Bronchial epithelial cell (primary cell): Measurements from ENCODE around the gene DGKB. TPM values are rescaled to one million over a fixed set of nuclear protein-coding genes. Genes with fewer than 3 reads are reported as not detected.
A peak's percentile ranks its signal among the peaks of the same experiment; 100 is the strongest.

Experiments used
- DNase-seq: peaks from one replicate; pipeline ENCODE4 v3.0.0-alpha.2; 2010; ENCODE audit warnings: low read depth
- FAIRE-seq: peaks from 2 replicates; lab custom pipeline; 2011; peaks lifted over from hg19 to GRCh38; lab: Jason Lieb, UNC
- H3K27me3 ChIP-seq: 2 replicates; pipeline ENCODE4 v1.5.1; 2011; ENCODE audit warnings: low read length; ENCODE audit not compliant: control insufficient read depth, insufficient read depth
- H3K36me3 ChIP-seq: 2 replicates; pipeline ENCODE4 v1.5.1; 2011; ENCODE audit warnings: low read length; ENCODE audit not compliant: control insufficient read depth, insufficient read depth
- H3K4me3 ChIP-seq: 2 replicates; pipeline ENCODE4 v1.5.1; 2011; ENCODE audit warnings: mild to moderate bottlenecking, low read depth, low read length, control low read depth
- total RNA-seq: library from RNA; depleted of rRNA; stranded (reverse); fragments of >200 nt; gene quantifications from 2 replicates; pipeline ENCODE4 v1.2.1, GENCODE V29; 2014
- TF ChIP-seq, protein P1 (sequence below): IDR thresholded peaks from 2 replicates; pipeline ENCODE4 v1.5.1; 2011; ENCODE audit warnings: mild to moderate bottlenecking, moderate library complexity, low read length, control low read depth, inconsistent platforms; ENCODE audit not compliant: insufficient read depth, severe bottlenecking

Gene DGKB
- total RNA-seq, 1 donor from 2014 or later = not detected

DNA sequence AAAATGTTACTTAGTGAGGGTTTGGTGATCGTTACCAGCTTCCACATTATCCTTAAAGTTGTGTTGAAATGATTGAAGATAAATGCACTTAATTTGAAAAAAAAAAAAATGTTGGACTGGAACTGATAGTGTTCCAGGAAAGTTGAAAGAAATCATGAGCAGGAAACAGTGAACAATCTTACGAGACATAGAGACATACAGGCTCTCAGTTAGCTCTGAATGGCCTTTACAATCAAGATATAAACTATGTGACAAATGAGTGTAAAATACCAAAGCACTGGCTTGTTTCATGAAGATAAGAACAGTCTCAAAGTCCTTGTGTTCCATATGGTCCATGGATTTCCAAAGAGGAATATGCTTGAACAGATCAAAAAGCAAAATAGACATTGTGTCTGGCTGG lies 483.0 kb downstream of the DGKB start:
- TF ChIP-seq, protein P1, sequence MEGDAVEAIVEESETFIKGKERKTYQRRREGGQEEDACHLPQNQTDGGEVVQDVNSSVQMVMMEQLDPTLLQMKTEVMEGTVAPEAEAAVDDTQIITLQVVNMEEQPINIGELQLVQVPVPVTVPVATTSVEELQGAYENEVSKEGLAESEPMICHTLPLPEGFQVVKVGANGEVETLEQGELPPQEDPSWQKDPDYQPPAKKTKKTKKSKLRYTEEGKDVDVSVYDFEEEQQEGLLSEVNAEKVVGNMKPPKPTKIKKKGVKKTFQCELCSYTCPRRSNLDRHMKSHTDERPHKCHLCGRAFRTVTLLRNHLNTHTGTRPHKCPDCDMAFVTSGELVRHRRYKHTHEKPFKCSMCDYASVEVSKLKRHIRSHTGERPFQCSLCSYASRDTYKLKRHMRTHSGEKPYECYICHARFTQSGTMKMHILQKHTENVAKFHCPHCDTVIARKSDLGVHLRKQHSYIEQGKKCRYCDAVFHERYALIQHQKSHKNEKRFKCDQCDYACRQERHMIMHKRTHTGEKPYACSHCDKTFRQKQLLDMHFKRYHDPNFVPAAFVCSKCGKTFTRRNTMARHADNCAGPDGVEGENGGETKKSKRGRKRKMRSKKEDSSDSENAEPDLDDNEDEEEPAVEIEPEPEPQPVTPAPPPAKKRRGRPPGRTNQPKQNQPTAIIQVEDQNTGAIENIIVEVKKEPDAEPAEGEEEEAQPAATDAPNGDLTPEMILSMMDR = no peak
- H3K27me3 ChIP-seq = no peaks in the 10 kb centered on the region
- no peak for DNase-seq
- H3K4me3 ChIP-seq = no peak overlapping the region
- H3K36me3 ChIP-seq = no peaks in the 10 kb centered on the region
- FAIRE-seq = no peak

DNA sequence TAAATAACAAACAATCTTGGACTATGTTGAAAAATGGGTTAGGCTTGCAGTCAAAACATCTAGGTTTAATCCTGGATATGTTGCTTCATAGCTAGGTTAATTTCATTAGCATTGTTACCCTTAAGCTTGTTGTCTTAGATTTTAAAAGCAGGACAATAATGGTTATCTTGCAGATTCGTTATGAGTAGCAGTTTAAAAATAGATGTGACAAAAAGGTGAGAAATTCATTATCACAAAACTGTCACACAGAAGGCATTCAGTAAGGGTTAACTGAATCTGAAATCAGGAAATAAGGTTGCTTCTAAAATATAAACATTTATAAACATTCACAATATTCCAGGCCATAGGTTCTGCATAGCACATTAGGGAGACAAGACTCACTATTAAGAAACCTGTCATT lies 483.9 kb downstream of the DGKB start:
- no peaks in the 10 kb centered on the region for H3K36me3 ChIP-seq
- no peaks in the 10 kb centered on the region for H3K27me3 ChIP-seq
- DNase-seq (no peak), FAIRE-seq (no peak)
- TF ChIP-seq, protein P1 = no peak
- no peak overlapping the region for H3K4me3 ChIP-seq

DNA sequence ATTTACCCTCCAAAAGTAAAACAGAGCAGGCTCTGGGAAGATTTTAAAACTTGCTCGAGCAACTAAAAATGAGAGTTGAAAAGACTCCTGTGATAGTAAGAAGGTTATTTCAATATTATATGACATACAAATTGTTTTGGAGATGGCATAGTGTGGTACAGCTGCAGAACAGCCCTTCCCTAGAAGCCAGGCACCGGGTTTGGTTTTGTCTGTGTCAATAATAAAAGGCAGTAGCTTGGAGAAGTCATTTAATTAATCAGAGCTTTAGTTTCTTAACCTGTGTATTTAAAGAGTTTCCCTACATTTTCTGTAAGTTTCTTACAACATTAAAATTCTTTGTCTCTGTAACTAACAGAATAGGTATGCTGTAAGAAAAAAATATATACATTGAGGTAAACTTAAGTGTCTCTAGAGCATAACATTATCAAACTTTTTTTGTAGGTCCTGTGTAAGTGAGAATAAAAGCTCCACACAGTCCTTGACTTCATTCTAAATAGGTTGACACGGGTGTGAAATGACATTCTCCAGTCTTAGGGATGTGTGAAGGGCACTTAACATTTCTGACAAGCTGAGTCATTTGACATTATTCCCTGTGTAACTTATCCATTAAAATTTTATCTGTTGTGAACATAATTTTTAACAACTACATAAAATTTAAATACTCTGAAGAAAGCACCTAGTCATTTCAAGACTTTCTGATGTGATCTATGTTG lies 488.1 kb downstream of the DGKB start:
- no peak for FAIRE-seq
- no peaks in the 10 kb centered on the region for H3K27me3 ChIP-seq
- H3K4me3 ChIP-seq = no peak overlapping the region
- no peak for DNase-seq
- no peaks in the 10 kb centered on the region for H3K36me3 ChIP-seq
- TF ChIP-seq, protein P1 = no peak

DNA sequence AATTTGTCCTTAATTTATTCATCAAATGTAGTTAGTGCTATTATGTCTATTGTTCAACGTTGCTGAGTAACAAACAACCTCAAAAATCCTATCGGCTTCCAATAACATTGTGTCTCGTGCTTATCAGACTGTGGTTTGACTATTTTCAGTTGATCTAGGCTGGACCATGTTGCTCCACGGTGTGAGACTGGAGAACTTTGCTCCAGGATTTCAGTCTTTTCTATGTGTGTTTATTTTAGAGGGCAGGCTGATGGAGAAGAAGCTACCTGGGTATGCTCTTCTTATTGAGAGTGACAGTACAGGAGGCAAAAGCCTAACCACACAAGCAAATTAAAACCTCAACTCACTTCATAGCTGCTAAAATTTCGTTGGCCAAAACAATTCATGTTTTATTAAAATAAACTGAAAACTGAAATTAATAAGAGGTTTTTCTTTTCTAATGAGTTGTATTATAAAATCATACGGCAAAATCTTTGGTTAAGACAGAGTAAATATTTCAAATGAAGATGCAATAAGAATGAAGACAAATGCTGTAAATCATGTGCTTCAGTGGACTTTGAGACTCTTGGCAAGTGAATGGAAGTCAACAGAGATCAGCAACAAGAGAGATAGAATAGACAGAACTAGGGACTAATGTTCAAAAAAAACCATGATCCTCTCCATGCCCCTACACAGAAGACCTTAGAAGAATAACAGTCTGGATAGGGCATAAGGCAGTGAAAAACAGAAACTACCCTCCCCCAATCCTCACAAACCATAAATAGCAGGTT lies 495.1 kb downstream of the DGKB start:
- FAIRE-seq = no peak
- H3K36me3 ChIP-seq = no peaks in the 10 kb centered on the region
- TF ChIP-seq, protein P1 = no peak
- DNase-seq = no peak
- no peak overlapping the region for H3K4me3 ChIP-seq
- H3K27me3 ChIP-seq = no peaks in the 10 kb centered on the region

DNA sequence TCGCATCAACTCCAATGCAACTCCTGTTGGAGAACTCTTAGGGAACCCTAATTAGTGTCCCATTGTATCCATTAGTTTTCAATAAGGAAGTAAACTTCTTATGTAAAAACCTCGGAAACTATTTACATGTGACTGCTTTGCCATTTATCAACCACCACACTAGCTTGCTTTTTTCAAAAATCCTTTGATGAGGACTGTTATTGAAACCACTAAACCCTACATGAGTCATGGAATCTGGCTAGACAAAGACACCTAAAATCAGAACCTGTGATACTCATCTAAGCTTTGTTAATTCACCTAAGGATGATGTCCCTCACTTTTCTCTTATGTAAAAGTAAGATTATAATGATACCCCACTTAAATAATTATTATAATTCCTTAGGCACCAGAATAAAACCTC lies 499.0 kb downstream of the DGKB start:
- FAIRE-seq (no peak), DNase-seq (peak; percentile 19)
- no peaks in the 10 kb centered on the region for H3K27me3 ChIP-seq
- TF ChIP-seq, protein P1 = no peak
- no peak overlapping the region for H3K4me3 ChIP-seq
- no peaks in the 10 kb centered on the region for H3K36me3 ChIP-seq

DNA sequence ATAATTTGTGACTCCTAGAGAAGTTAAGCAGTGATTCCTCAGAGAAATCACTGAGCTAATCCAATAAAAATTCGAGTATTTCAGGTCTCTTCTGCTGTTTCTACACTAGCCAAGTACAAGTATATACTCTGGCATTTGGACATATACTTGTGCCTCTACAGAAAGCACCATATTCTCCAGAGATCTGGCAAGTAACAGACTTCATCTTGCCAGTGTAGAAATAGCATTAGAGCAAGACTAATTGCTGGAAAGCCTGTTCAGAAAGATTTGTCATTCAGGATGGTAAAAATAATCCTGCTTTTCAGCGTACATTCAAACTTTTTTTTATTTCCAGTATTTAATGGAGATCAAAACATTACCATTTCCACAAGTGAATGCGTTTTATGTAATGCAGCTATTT lies 502.3 kb downstream of the DGKB start:
- Histone ChIP-seq H3K36me3 (no peaks in the 10 kb centered on the region), H3K27me3 (no peaks in the 10 kb centered on the region), H3K4me3 (no peak overlapping the region)
- TF ChIP-seq, protein P1 = no peak
- FAIRE-seq (no peak), DNase-seq (no peak)
